Measurements from ENCODE around the gene C6orf120. TPM values are rescaled to one million over a fixed set of nuclear protein-coding genes. Genes with fewer than 3 reads are reported as not detected.

The C6orf120 gene
- total RNA-seq, 1 experiment from 2014 or later = 23.2 TPM

DNA sequence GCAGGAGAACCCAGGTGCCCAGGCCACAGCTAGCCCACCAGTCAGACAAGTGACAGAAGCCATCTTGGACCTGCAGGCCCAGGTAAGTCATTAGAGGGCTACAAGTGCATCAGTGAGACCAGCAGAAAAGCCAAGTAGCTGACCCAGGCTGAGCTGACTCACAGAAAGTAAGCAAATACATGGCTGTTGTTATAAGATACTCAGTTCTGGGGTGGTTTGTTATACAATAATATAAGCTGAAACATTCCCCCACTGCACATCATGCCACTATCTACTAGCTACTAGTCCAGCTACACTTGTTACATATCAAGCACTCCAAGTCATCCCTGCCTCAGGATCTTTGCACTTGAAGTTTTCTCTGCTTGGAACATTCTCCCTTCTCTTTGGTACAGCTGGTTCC is 39.4 kb downstream of the C6orf120 start:
- Histone ChIP-seq H3K27me3 (replicated peaks; ENCODE audit: insufficient read depth, low read depth, low read length, poor library complexity) (no peaks in the 10 kb centered on the region), H3K36me3 (ENCODE audit: insufficient read depth, low read length, poor library complexity, severe bottlenecking) (no peaks in the 10 kb centered on the region), H3K4me1 (ENCODE audit: insufficient read depth, low read length, poor library complexity, severe bottlenecking) (peaks cover 8% of the 10 kb centered on the region), H3K9me3 (ENCODE audit: low read depth, low read length, poor library complexity, severe bottlenecking) (no peaks in the 10 kb centered on the region), H3K4me3 (ENCODE audit: low read depth, low read length, poor library complexity, severe bottlenecking) (no peak overlapping the region), H3K27ac (ENCODE audit: low read depth, low read length, poor library complexity, severe bottlenecking) (no peak overlapping the region)
- ChIA-PET POLR2A (ENCODE audit: low non-redundant PET) (no interaction called here), CTCF (no interaction called here)
- no TSS peak for BruUV-seq (replicated peaks)
- intact Hi-C loops (cut with micrococcal nuclease; ENCODE audit: unreplicated experiment) = no loop called here
- TF ChIP-seq, protein P1, sequence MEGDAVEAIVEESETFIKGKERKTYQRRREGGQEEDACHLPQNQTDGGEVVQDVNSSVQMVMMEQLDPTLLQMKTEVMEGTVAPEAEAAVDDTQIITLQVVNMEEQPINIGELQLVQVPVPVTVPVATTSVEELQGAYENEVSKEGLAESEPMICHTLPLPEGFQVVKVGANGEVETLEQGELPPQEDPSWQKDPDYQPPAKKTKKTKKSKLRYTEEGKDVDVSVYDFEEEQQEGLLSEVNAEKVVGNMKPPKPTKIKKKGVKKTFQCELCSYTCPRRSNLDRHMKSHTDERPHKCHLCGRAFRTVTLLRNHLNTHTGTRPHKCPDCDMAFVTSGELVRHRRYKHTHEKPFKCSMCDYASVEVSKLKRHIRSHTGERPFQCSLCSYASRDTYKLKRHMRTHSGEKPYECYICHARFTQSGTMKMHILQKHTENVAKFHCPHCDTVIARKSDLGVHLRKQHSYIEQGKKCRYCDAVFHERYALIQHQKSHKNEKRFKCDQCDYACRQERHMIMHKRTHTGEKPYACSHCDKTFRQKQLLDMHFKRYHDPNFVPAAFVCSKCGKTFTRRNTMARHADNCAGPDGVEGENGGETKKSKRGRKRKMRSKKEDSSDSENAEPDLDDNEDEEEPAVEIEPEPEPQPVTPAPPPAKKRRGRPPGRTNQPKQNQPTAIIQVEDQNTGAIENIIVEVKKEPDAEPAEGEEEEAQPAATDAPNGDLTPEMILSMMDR (conservative IDR thresholded peaks at IDR 0.05; ENCODE audit: low read depth, low read length) = no peak
- TF ChIP-seq EZH2 (IDR thresholded peaks at IDR 0.05; ENCODE audit: borderline replicate concordance, low read depth, low read length, poor library complexity, severe bottlenecking) = no peak
- DNase-seq (ENCODE audit: low spot score) = no peak

DNA sequence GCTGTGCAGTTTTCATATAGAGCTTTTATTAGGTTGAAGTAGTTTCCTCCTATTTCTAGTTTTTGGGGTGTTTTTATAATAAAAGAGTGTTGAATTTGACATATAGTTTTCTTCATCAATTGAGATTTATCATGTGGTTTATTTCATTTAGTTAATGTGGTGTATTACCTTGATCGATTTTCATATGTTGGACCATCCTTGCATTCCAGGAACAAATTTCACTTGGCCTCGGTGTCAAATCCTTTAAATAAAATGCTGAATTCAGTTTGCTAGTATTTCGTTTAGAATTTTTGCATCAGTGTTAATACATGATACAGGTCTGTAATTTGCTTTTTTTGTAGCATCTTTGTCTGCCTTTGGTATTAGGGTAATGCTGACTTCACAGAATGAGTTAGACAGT is 43.5 kb downstream of the C6orf120 start:
- ChIA-PET POLR2A (ENCODE audit: low non-redundant PET) (no interaction called here), CTCF (no interaction called here)
- Histone ChIP-seq H3K4me3 (ENCODE audit: low read depth, low read length, poor library complexity, severe bottlenecking) (no peak overlapping the region), H3K9me3 (ENCODE audit: low read depth, low read length, poor library complexity, severe bottlenecking) (no peaks in the 10 kb centered on the region), H3K36me3 (ENCODE audit: insufficient read depth, low read length, poor library complexity, severe bottlenecking) (no peaks in the 10 kb centered on the region), H3K27me3 (replicated peaks; ENCODE audit: insufficient read depth, low read depth, low read length, poor library complexity) (no peaks in the 10 kb centered on the region), H3K4me1 (ENCODE audit: insufficient read depth, low read length, poor library complexity, severe bottlenecking) (peaks cover 6% of the 10 kb centered on the region), H3K27ac (ENCODE audit: low read depth, low read length, poor library complexity, severe bottlenecking) (no peak overlapping the region)
- BruUV-seq (replicated peaks) = no TSS peak
- intact Hi-C loops (cut with micrococcal nuclease; ENCODE audit: unreplicated experiment) = no loop called here
- no peak for DNase-seq (ENCODE audit: low spot score)
- TF ChIP-seq, protein P1 (conservative IDR thresholded peaks at IDR 0.05; ENCODE audit: low read depth, low read length) = no peak
- no peak for TF ChIP-seq EZH2 (IDR thresholded peaks at IDR 0.05; ENCODE audit: borderline replicate concordance, low read depth, low read length, poor library complexity, severe bottlenecking)

DNA sequence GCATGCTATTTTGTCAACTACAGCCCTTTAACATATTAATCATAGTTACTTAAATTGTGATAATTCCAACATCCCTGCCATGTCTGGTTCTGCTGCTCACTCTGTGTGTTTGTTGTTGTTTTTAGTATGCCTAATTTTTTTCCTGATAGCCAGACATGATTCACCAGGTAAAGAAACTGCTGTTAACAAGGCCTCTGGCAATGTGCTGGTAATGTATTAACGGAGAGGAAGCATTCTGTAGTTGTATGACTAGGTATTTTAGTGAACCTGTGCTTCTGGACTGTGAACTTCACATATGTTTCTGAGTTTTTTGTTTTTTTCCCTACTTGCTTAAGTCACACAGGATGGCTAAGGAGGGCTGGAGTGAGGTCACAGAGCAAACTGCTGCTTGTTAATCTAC is 44.6 kb downstream of the C6orf120 start:
- no peak for DNase-seq (ENCODE audit: low spot score)
- ChIA-PET POLR2A (ENCODE audit: low non-redundant PET) (no interaction called here), CTCF (no interaction called here)
- intact Hi-C loops (cut with micrococcal nuclease; ENCODE audit: unreplicated experiment) = no loop called here
- Histone ChIP-seq H3K36me3 (ENCODE audit: insufficient read depth, low read length, poor library complexity, severe bottlenecking) (no peaks in the 10 kb centered on the region), H3K4me1 (ENCODE audit: insufficient read depth, low read length, poor library complexity, severe bottlenecking) (peaks cover 10% of the 10 kb centered on the region), H3K4me3 (ENCODE audit: low read depth, low read length, poor library complexity, severe bottlenecking) (no peak overlapping the region), H3K27me3 (replicated peaks; ENCODE audit: insufficient read depth, low read depth, low read length, poor library complexity) (no peaks in the 10 kb centered on the region), H3K27ac (ENCODE audit: low read depth, low read length, poor library complexity, severe bottlenecking) (no peak overlapping the region), H3K9me3 (ENCODE audit: low read depth, low read length, poor library complexity, severe bottlenecking) (no peaks in the 10 kb centered on the region)
- no TSS peak for BruUV-seq (replicated peaks)
- TF ChIP-seq, protein P1 (conservative IDR thresholded peaks at IDR 0.05; ENCODE audit: low read depth, low read length) = no peak
- TF ChIP-seq EZH2 (IDR thresholded peaks at IDR 0.05; ENCODE audit: borderline replicate concordance, low read depth, low read length, poor library complexity, severe bottlenecking) = no peak
